Endothelial cell of umbilical vein (primary cell): ENCODE data around the gene VEZT.

Experiments used
- EZH2 ChIP-seq: IDR thresholded peaks from 2 replicates; pipeline ENCODE4 v1.6.1; 2012; ENCODE audit warnings: borderline replicate concordance, low read depth, mild to moderate bottlenecking, moderate library complexity, low read length, inconsistent platforms; ENCODE audit not compliant: severe bottlenecking
- POLR2A ChIP-seq: IDR thresholded peaks from 2 replicates; pipeline ENCODE4 v1.6.1; 2012; ENCODE audit warnings: low read depth, mild to moderate bottlenecking, control low read depth, low read length
- TF ChIP-seq, protein P1 (sequence below), 2 donors: IDR thresholded peaks; 1 replicate in 1 of 2; 2 replicates in 1 of 2; pipeline ENCODE4 v1.5.1; 2011; ENCODE audit warnings: low read length in 2 of 2, mild to moderate bottlenecking in 2 of 2, moderate library complexity in 2 of 2, control low read depth in 1 of 2, inconsistent platforms in 1 of 2, low read depth in 1 of 2; ENCODE audit not compliant: insufficient read depth in 1 of 2; ENCODE audit errors: extremely low read depth in 1 of 2

DNA sequence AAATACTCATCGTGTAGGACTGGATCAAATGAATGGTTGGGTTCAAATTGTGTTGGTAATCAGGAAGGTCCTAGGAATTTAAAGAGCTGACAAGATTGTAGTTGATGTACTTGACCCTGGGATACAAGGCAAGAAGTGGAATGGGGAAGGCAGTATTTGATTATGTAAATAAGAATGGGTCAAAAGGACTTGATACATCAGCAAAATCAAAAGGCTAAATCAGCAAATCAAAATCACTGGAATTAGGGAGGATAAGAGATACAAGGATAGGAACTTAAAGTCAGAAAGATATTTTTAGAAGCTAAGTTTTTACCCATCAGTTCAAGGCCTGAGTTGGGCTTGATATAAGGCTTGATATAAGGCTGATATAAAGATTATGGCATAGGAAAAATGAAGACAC, 65.8 kb downstream of the VEZT start:
- TF ChIP-seq POLR2A (no peak), EZH2 (no peak)
- TF ChIP-seq, protein P1, sequence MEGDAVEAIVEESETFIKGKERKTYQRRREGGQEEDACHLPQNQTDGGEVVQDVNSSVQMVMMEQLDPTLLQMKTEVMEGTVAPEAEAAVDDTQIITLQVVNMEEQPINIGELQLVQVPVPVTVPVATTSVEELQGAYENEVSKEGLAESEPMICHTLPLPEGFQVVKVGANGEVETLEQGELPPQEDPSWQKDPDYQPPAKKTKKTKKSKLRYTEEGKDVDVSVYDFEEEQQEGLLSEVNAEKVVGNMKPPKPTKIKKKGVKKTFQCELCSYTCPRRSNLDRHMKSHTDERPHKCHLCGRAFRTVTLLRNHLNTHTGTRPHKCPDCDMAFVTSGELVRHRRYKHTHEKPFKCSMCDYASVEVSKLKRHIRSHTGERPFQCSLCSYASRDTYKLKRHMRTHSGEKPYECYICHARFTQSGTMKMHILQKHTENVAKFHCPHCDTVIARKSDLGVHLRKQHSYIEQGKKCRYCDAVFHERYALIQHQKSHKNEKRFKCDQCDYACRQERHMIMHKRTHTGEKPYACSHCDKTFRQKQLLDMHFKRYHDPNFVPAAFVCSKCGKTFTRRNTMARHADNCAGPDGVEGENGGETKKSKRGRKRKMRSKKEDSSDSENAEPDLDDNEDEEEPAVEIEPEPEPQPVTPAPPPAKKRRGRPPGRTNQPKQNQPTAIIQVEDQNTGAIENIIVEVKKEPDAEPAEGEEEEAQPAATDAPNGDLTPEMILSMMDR (IDR thresholded peaks at IDR 0.05; ENCODE audit: extremely low read depth in 1 of 2, insufficient read depth in 1 of 2, low read depth in 1 of 2, low read length in 2 of 2) = no peak
